HG03280 (cell line): ENCODE results near the gene POLG.
A peak's percentile ranks its signal among the peaks of the same experiment; 100 is the strongest.

Source experiments
- ATAC-seq: cut with Tn5 transposase; IDR thresholded peaks from one replicate; pipeline ENCODE4 v1.9.1; 2021; ENCODE audit warnings: mild to moderate bottlenecking, moderate library complexity; ENCODE audit not compliant: unreplicated experiment

Gene POLG

DNA sequence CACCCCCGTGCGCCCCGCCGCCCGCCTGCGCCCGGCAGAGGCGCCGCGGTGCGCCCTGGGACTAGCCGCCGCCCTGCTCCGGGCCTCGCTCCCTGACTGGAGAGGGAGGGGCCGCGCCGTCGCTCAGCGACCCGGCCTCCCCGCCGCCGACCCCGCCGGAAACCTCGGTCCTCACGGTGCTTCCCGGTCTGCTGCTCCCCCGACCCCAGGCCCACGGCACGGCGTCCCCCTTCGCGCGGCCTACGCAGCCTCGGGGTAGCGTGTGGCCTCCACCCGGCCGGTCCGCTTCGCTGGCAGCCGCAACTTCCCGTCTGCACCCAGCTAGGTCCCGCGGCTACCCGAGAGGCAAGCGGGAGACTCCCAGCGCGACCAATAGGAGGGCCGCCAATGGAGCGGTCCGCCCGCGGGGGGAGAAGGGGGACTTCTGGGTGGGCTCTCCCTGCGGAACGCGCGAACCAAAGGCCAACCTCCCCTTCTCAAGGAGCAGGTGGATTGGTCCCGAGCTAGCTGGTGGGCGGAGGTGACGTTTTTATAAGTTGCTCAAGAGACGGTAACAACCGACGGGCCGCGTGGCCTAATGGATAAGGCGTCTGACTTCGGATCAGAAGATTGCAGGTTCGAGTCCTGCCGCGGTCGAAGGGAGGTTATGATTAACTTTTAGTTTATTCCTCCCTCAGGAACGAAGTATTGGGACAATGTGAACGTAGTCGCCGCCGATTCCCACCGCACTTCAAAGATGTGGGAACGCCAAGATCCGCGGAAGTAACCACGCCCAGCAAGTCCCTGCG lies at the start of gene POLG:
Gene POLG (minus strand): TSS at position 315 of the 788 bp plus-strand sequence. CDS start 1,070 bp downstream, outside the sequence.
- ATAC-seq: peak; percentile 89

DNA sequence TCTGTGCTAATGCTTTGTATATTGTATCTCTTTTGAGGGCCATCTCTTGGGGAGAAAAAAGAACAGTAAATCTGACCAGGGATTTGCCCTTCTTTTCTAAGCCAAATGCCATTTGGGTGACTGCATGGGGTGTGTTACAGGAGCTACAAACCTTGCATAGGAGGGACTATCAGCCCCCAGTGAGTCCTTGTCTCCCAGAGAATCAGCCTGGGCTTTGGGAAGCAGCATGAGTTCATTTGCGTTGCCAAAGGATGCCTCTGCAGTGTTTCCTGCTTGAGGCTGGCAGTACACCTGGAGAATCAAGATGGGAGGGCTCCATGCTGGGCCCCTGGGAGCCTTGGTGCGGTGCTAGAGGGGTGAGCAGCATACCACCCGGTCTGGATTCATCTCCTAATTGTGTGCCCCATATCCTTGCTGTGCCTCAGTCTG lies 49.6 kb upstream of the POLG start:
- ATAC-seq: no peak

DNA sequence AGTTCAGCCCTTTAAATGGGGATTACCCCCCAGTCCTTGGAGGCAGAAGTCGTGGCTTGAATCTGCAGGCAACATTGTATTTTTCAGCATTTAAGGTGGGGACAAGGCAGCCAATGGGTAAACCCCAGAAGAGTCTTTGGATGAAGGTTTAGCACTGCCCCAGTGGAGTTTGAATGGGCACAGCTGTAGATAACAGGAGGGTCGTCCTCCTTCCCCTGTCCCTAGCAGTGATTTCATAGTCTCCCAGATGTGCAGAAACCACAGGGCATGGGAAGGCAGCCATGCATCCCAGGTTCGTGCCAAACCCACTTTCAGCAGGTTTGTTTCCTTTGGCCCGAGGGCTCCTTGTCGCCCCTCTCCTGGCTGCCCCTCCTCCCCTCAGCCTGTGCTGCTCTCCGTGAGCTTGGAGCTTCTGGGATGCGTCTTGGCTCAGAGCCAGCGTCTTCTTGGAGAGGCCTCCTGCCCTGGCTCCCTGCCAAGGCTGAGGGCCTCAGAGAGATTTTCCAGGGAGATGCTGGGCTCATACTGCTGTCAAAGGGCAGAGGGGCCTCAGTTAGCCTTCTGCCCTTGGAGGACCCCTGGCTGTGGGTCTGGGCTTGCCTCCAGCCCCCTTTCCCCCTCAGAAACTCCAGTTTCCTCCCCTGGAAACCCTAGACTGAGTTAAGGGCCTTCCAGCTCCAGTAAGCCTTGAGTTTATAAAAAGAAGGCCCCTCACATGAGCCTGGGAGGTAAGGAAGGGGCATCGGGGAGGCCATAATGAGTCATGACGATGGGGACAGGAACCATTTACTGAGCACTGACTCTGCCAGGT lies 48.9 kb upstream of the POLG start:
- ATAC-seq: no peak

DNA sequence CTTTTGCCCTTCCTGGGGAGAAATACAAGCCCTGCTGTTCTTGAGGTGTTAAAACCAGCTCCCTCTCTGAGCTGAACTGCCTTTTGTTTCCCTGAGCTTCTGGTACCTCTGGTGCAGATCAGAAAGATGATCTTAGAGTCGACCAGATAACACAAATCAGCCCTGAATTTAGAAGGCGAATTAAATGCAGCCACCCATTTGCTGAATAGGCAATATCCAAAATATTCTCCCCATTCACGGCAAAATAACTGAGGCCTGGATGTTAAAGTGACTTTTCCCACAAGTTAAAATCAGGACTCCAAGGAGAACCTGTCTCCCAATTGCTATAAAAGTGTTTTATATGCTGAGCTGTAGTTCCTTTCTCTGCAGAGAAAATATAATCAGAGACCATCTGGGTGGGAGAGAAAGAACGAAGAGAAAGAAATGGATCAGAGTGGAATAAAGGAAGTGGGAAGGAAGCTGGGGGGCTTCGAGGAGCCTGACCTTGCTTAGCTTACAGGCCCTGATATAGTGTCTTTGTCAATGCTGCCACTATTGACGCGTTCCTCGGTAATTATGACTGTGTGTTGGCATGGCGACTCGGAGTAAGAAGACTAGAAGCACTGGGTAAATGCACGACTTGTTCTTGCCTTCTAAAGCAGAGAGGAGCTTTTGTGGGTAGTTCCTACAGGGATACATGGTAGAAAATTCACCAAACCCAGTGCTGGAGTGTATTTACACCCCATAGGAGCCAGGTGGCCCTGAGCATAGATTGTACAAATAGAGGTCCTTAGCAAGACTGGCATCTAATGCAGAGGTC lies 47.5 kb upstream of the POLG start:
- ATAC-seq: no peak

DNA sequence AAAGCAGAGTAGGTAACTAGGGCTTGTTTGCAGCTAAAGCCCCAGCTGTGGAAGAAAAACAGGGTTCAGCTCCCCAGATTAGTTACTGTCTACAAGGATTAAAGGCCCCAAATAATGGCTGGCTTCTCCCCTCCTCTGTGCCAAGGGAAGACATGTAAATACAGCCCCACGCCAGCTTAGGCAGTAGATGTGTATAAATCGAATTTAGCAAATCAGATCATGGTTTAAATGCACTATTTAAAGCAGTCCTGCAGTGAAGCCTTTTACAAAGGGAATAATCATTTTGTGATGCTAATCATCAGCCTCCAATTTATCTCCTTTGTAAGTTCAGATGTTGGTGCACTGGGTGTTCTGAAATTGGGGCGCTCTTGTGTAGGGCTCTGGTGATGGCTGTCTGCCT lies 46.7 kb upstream of the POLG start:
- ATAC-seq: no peak

DNA sequence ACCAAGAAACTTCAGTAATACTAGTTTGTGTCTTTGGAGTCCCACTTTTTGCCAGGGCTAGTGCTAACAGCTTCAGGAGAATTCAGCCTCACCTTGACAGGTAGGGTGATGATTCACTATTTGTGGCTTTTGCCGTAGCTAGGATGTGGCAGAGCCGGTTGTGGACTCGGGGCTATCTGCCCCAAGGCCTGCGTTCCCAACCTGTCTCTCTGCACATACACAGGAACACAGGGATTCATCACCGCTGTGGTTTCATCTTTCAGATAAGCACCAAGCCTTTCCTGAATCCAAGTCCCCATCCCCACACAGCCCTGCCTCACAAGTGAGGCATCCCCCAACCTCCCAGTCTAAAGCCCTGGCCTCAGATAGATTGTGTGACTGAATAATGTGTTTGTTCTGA lies 45.2 kb upstream of the POLG start:
- no peak for ATAC-seq

DNA sequence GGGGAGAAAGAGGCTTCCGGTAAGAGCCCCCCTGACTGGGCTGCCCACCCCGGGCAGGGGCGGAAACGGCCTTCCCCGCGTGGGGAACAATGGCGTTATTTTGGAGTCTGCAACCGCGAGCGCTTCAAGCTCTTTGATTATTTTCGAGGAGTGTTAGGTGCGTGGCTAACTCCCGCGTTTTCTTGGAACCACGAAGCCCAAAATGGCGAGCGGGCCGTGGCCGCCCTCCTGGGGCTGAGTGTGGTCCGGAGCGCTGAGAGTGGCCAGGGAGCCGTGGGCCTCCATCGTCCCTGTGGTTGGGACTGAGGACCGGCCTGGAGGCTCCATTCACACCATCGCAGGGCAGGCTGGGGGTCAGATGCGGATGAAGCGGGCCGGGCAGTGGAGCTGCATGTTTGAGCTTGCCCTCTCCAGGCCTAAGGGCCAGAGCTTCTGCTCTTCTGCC lies 44.6 kb upstream of the POLG start:
- no peak for ATAC-seq

DNA sequence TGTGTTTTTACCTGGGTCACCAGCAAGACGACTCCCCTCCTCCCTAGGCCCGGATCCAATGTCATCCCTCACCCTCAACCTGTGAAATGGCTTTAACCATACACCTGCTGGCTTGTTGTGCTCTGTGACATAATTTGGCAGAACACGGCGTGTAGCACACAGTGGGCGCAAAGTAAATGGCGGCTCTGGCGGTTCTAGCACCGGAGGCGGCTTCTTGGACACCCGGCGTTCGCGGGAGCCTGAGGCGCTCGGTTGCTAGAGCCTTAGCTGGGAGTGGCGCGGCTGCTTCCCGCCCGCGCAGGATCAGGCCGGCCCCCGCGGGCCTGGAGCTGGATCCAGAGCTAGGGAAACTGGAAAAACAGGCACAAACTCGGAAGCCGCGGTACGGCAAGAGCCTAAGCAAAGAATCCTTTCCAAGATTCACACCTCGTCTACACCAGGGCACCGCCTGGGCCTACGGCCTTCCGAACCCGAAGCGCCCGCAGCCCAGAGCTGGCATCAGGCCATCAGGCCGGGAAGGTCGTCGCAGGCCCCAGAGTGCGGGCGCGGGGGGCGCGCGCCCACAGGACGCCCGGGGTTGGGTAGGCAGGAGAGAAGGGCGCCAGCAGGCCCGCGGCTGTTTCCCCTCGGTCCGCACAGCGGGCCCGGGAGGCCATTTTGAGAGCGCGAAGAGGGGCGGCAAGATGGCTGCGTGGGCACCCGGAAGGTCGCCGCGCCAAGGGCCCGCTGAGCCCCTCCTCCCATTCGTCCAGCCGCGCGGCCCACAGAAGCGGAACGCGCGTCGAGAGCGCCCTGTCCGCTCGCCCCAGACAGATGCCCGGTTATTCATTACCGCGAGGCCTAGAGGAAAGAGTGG lies 43.9 kb upstream of the POLG start:
- no peak for ATAC-seq

DNA sequence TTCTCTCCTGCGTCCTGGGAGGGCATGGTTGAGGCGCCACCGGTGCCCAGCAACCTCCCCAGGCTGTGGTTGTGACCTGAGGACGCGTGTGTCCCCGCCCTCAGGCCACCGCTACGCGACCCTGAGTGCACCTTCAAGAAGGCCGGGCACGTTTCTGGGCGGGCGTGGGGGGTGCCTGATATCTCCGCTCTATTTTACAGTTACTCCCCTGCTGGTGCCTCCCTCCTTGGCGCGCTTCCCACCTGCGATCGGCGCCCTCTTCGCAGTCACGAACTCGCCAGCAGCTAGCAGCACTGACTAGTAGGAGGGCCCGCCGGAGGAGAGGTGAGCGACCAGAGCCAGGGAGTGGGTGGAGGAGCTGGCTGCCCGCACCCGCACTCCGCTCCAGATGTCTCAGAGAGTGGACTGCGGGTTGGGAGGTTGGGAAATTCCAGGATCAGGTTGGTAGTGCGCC lies 43.2 kb upstream of the POLG start:
- no peak for ATAC-seq

DNA sequence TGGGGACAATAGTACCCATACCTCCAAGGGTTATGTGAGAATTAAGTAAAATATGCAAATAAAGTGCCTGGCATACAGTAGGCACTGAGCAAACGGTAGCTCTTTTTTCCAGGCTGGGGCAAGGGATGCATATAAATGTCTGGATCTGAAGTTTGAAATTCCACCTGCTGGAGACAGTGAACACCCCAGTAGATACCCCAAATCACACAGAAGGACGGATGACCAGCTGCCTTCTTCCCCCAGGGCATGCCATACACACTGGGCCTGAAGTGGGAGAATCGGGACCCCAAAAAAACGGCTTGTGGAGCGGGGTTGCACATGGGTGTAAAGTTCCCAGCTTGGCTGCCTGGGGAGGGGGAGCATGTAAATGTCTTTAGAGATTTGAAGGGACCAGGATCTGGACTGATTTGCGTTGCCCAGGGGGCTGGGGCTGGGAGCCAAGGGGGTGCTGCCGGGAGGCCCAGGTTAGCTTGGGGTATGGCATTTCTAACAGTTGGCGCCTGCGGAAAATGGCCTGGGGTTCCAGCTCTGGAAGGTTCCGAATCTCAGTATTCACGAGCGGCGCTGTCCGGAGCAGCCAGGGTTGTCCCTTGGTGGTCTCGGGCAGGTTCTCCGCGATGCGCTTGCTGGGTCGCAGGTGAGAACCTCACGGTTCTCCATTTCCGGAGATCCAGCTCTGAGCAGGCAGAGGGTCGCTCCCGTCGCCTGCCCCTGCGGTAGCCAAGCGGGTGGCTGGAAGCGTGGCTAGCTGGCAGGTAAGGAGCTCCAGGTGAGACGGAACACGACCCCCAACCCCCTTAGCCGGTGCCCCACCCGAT lies 42.6 kb upstream of the POLG start:
- no peak for ATAC-seq

DNA sequence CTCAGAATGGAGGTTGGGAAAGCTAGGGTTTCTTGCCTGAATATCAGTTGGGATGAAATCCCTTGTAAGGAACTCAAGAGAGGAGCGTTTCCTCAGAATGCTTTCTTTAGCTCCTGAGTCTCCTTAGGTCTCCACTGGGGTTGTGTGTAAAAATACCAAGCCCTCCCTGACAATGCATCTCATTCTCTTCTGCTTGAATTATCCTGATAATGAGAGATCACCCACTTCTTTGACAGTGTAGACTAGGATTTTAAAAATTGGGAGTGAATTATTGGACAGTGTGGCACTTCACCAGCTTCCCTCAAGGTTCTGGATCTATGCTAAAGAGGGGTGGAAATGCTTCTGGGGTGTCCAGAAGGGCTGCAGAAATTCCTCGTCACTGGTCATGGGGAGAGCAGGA lies 41.8 kb upstream of the POLG start:
- ATAC-seq: no peak

DNA sequence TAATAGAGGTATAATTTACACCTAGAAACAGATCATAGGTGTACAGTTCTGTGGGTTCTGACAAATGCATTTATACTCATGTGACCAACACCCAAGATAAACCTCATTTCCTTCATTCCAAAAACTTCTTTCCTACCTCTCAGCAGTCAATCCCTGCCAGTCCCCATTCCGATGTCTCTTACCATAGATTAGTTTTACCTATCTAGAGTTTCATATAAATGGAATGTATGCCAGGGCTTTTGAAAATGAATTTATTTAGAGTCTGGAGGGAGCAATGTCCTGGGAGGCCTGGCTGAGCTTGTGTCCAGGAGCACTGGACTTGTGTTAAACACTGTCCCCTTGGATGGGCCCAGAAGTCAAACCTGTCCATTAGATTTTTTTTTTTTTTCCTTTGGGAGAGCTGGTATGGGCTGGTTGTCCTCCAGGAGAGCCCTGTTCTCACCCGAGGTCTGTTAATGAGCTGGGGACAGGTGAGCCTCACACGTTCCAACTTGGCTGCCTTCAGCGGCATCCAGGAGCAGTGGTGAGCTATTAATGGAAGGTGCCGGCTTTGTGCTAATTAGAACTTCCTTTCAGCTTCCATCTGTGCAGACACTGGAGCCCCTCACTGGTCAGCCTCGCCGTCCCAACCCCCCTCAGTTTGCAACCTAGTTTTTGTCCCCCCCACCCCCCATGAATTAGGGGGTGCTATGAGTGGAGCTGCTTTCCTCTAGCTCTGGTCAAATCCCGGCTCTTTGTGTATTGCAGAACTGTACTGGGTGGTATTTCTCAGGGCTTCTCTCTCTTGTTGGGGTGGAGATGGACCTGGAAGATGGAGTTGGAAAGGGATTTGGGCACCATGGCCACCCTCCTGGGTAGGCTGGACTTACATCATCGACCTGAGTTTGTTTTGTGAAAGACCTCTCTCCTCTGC lies 40.7 kb upstream of the POLG start:
- no peak for ATAC-seq

DNA sequence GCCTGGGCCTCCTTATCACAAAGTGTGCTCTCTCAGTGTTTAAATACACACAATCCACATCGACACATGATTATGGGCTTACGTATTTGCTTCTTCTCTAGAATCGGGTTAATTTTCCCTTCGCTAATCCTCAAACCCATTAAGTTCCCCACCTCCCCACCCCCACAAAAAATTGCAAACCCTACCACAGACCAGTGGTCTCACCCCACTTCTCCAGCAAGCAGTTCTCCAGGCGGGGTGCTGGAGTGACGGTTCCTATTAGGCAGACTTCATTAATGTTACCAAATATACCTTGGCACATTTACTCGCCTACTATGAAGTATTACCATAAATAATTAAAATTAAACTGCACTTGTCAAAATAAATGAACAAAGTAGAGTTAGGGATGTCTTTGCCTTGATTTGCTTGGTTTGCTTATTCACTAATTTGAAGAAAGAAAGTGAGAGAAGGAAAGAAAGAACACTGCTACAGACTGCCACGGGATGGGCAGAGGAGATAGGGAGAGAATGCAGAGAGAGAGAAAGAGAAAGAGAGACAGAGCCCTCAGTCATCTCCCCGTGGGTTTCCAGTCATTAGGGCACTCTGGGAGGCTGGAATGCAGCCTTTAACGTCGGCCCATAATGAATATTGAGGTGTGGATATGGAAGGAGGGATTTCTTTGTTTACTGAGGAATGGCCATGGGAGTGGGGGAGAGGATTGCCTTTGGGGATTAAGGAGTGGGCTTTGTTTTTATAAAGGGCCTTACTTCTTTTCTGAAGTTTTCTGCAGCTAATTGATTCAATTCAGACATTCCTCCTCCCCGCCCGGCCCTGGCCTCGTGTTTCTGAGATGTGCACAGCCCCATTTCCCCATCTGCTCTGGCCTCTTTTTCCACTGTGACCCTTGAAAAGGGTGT lies 39.7 kb upstream of the POLG start:
- ATAC-seq: no peak

DNA sequence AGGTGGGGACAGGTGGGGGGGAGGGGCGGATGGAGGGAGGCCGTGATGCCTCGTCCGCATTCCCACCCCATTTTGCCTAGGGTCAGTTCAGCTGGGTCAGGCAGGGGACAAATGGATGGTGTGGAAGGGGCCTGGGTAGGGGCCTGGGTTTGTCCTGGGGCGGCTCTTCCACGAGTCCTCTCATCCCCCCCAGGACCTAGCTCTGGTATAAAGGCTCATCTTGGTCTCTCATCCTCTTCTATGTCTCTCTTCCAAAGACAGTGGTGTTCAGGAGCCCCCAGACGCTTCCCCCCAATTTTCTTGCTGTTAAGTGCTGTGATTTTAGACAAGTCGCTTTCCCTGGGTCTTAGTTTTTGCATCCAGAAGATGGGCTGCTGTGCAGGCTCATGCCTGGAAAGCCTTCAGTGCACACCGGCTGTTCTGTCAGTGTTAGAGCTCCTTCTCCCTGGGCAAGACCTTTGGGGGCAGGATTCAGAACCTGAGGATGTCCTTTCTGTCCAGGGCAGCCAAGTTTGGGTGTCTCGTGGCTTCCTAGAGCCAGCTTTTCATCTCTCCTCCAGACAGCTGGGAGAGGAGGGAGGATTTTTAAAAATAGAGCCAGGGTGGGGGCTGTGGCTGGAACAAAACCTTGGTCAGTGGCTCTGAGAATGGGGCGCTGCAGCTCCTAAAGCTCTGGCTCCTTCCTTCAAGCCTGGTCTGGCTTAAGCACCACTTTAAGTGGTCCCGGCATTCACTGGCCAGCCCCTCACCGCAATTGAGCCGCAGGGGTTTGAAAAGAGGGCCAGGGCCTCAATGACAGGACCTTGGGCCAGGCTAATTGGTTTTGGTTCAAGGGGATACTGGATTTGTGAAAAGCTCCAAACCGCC lies 37.7 kb upstream of the POLG start:
- ATAC-seq: no peak

DNA sequence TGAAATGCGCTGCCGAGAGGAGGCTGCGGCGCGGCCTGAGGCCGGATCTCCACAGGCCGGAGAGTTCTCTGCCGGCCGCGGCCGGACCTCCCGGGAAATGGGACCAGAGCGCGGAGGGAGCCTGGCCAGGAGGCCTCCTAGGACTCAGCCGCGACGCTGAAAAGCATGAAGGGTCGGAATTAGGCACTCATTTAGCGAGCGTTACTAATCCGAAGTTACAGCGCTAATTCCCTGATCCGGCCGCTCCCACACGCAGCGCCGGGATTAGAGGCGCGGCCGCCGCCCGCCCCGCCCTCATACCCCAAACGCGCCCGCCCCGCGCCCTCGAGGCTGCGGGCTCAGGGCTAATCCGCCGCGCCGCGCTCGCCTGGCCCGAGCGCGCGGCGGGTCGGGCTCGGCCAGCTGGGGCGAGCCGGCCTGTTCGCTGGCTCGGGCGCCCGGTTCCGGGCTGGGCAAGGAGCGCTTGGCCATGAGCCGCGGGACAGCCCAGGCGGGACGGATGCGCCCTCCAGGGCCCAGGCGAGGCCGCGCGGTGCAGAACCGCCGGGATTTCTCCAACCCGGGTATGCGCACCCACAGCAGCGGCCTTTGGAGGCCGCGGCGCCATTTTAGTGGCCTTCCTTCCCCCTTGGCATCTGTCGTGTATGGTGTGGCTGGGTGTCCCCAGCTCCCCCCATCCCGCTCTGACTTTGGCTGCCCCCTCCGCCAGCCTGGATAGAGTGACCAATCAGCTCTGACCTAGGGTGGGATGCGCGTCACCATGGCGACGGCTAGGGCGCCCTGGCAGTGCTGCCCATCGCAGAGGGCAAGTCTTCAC lies 36.8 kb upstream of the POLG start:
- ATAC-seq: no peak

DNA sequence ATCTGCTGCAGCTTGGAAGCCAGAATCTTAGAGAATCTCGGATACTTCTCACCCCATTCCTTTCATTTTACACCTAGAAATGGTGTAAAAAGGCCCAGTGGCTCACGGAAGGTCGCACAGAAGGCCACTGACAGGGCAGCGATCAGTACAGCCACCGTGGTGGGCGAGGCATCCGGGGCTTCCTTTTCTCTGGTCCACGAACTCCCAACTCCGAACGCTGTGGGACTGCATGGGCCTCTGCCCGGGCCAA lies 36.3 kb upstream of the POLG start:
- ATAC-seq: no peak
